Measurements from ENCODE around the gene CFAP77.

DNA sequence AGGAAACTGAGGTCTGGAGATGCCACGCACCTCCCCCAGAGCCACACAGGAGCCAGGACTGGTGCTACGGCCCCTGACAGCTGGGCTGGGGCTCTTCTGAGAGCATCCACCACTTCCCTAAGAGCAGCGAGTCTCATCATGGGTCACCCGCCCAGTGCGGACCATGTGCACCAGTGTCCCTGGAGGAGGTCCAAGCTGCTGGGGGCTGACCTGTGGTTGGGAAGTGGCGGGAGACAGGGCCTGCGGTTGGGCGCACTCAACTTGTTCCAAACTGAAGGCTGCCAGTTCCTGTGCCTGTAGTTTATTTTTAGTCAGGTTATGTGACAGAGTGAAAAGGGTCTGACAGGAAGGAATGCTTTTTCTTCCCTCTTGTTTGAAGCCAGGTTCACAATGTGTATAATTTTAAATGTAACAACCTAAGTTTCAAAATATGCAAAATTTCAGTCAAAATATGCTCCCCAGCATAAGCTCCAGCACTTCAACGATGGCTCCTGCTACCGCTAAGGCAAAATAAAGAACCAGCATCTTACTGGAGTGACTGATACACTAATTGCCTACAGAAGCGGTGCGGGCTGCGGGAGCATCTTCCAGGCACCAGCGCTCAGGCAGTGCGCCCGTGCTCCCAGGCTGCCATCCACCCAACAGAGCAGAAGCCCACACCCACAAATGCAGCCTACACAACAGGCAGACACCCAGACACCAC lies 187.2 kb downstream of the CFAP77 start:
- TF ChIP-seq CTCF (IDR thresholded peaks at IDR 0.05) (no peak), EP300 (IDR thresholded peaks at IDR 0.05) (no peak), POLR2A (IDR thresholded peaks at IDR 0.05; ENCODE audit: low read depth) (no peak)
